K562 (cell line): Measurements from ENCODE around the gene MAP3K2. TPM values are rescaled to one million over a fixed set of nuclear protein-coding genes. Genes with fewer than 3 reads are reported as not detected.
A peak's percentile ranks its signal among the peaks of the same experiment; 100 is the strongest.
"Not testable (repeated sequence)": the region's sequence is repeated elsewhere in the genome, so short reads cannot be mapped to it uniquely, and the experiment has no call there.

Experiments used
- ATAC-seq: fragments of 200-7000 bp; cut with Tn5 transposase; 3 replicates; pipeline ENCODE4 v1.9.1; 2020; ENCODE audit warnings: moderate library complexity
- BruUV-seq: library from RNA; stranded (reverse); fragments of 400-500 nt; replicated peaks from 2 replicates; lab custom pipeline; 2021; lab: Mats Ljungman, UMichigan
- CTCF ChIA-PET: fragments of 300-600 bp; formaldehyde crosslinking; extraction: SDS; loops from one replicate; lab custom pipeline; 2021; ENCODE audit warnings: low intra/inter-chr PET ratio; lab: Yijun Ruan, JAX
- POLR2A ChIA-PET: fragments of 300-600, 350-650 bp; sonication (Branson Sonifier 250); formaldehyde crosslinking; extraction: SDS; loops from one replicate; lab custom pipeline; 2021; ENCODE audit warnings: antibody characterized with exemption, inconsistent platforms; lab: Yijun Ruan, JAX
- DNase-seq, 4 experiments: peaks; one replicate each; pipeline versions ENCODE4 v3.0.0 to v3.0.0-alpha.2; 2011 to 2018; ENCODE audit warnings: low spot score in 3 of 4, mixed read lengths in 3 of 4; ENCODE audit errors: extremely low read depth in 1 of 4
- FAIRE-seq: peaks from 2 replicates; lab custom pipeline; 2011; peaks lifted over from hg19 to GRCh38; lab: Jason Lieb, UNC
- H2AFZ ChIP-seq: 2 replicates; pipeline ENCODE4 v1.6.0; 2011; ENCODE audit warnings: low read depth, low read length, control low read depth, inconsistent platforms
- H3K27ac ChIP-seq: fragments of 200-600 bp; 3 replicates; pipeline ENCODE4 v1.8.0; 2011; ENCODE audit warnings: low read depth, mild to moderate bottlenecking, control low read depth, inconsistent platforms, low read length, moderate library complexity, mixed read lengths; ENCODE audit errors: extremely low read depth
- H3K27me3 ChIP-seq, 2 experiments: fragments of 300-600 bp in 1 of 2; 2 replicates in 1 of 2; 3 replicates in 1 of 2; pipeline versions ENCODE4 v1.6.0 to v1.8.0; 2011; ENCODE audit warnings: inconsistent platforms in 2 of 2, low read length in 2 of 2, mild to moderate bottlenecking in 1 of 2, mixed read lengths in 1 of 2, moderate library complexity in 1 of 2; ENCODE audit not compliant: control insufficient read depth in 2 of 2, insufficient read depth in 2 of 2
- H3K36me3 ChIP-seq: fragments of 300-600 bp; 3 replicates; pipeline ENCODE4 v1.8.0; 2011; ENCODE audit warnings: mild to moderate bottlenecking, low read length, inconsistent platforms; ENCODE audit not compliant: control insufficient read depth, insufficient read depth
- H3K4me1 ChIP-seq, 2 experiments: fragments of 200-600 bp in 1 of 2; replicated peaks in 1 of 2; 2 replicates in 1 of 2; 3 replicates in 1 of 2; pipeline versions ENCODE4 v1.5.1 to v1.8.0; 2011; ENCODE audit warnings: inconsistent platforms in 2 of 2, low read length in 2 of 2, mild to moderate bottlenecking in 1 of 2, mixed read lengths in 1 of 2, moderate library complexity in 1 of 2; ENCODE audit not compliant: control insufficient read depth in 2 of 2, insufficient read depth in 2 of 2
- H3K4me2 ChIP-seq: 2 replicates; pipeline ENCODE4 v1.6.1; 2011; ENCODE audit warnings: low read length, control low read depth, inconsistent platforms, mixed read lengths; ENCODE audit not compliant: insufficient read depth
- H3K4me3 ChIP-seq: fragments of 200-600 bp; sonication (generic), shearing (Covaris generic); 2 replicates; pipeline ENCODE4 v1.5.1; 2016; ENCODE audit warnings: control low read depth, inconsistent platforms
- H3K79me2 ChIP-seq: fragments of 200-600 bp; 3 replicates; pipeline ENCODE4 v1.8.0; 2011; ENCODE audit warnings: low read length, inconsistent platforms; ENCODE audit not compliant: control insufficient read depth, insufficient read depth
- H3K9ac ChIP-seq, 2 experiments: 2 replicates each; pipeline versions ENCODE4 v1.6.0 to v1.6.1; 2011; ENCODE audit warnings: low read depth in 2 of 2, low read length in 2 of 2, control low read depth in 1 of 2, inconsistent platforms in 1 of 2, mild to moderate bottlenecking in 1 of 2, mixed read lengths in 1 of 2; ENCODE audit not compliant: insufficient read depth in 1 of 2
- H3K9me1 ChIP-seq: one replicate; pipeline ENCODE4 v1.6.0; 2011; ENCODE audit warnings: inconsistent platforms, mild to moderate bottlenecking, low read length, moderate library complexity; ENCODE audit not compliant: control insufficient read depth, insufficient read depth
- H3K9me3 ChIP-seq: replicated peaks from 2 replicates; pipeline ENCODE4 v1.5.1; 2011; ENCODE audit warnings: low read depth, low read length, inconsistent platforms; ENCODE audit not compliant: control insufficient read depth, insufficient read depth
- H4K20me1 ChIP-seq: replicated peaks from 2 replicates; pipeline ENCODE4 v1.6.1; 2011; ENCODE audit warnings: low read length, inconsistent platforms, mixed read lengths; ENCODE audit not compliant: control insufficient read depth, insufficient read depth
- EZH2 ChIP-seq: IDR thresholded peaks from 2 replicates; pipeline ENCODE4 v1.6.1; 2012; ENCODE audit warnings: low read depth, mild to moderate bottlenecking, inconsistent platforms, low read length, borderline replicate concordance
- PCBP1 ChIP-seq: fragments of 200-400 bp; formaldehyde crosslinking; IDR thresholded peaks from 2 replicates; pipeline ENCODE4 v1.6.1; 2018; ENCODE audit warnings: mild to moderate bottlenecking, low read depth, low read length; ENCODE audit not compliant: poor library complexity, severe bottlenecking
- ZFP30 ChIP-seq: fragments of 250-450 bp; sonication (Bioruptor Pico); IDR thresholded peaks from 2 replicates; pipeline ENCODE4 v1.8.0; 2022; ENCODE audit warnings: moderate library complexity, mild to moderate bottlenecking, inconsistent platforms, borderline replicate concordance
- ZNF282 ChIP-seq: sonication (generic); formaldehyde crosslinking; IDR thresholded peaks from 2 replicates; pipeline ENCODE4 v1.8.1; 2023; ENCODE audit warnings: missing genetic modification reagents
- WGBS: fragments of 100-300 bp; shearing (Covaris generic); methylation state at CpG from one replicate; pipeline ENCODE4 v1.1.6; 2016; ENCODE audit warnings: low coverage, mixed read lengths; ENCODE audit not compliant: insufficient coverage; ENCODE audit errors: missing lambda C conversion rate; 5-methylcytosine and 5-hydroxymethylcytosine counted together
- in situ Hi-C: fragments of 300-500 bp; cut with MboI; formaldehyde crosslinking; loops from 4 replicates; pipeline ENCODE4 v1.15.0; 2018; ENCODE audit warnings: inconsistent platforms, mixed read lengths
- intact Hi-C: fragments of 100-400 bp; cut with micrococcal nuclease; formaldehyde crosslinking; loops from 2 replicates; pipeline ENCODE4 v1.14.2; 2022
- polyA plus RNA-seq, 8 experiments: library from polyadenylated mRNA; depleted of rRNA in 4 of 8; stranded (reverse) in 5 of 8; unstranded in 3 of 8; fragments of >200 nt; fragmentation: Nextera tagmentation in 2 of 8; fragmentation: Illumina TruSeq in 1 of 8; extraction: Ambion mirVana in 2 of 8; extraction: Trizol in 1 of 8; gene quantifications; 2 replicates each; pipeline versions ENCODE4 v1.2.1 to v1.2.3, GENCODE V29; 2011 to 2014; ENCODE audit warnings: inconsistent platforms in 1 of 8, missing spikeins in 1 of 8
- total RNA-seq, 7 experiments: library from RNA; depleted of rRNA in 6 of 7; stranded (reverse); fragments of >200 nt in 6 of 7; fragmentation: Illumina TruSeq in 2 of 7; extraction: Trizol in 2 of 7; gene quantifications; 2 replicates each; pipeline versions ENCODE4 v1.2.1 to v1.2.3, GENCODE V29; 2011 to 2021; ENCODE audit warnings: low replicate concordance in 1 of 7
- TF ChIP-seq, protein P1 (sequence below): fragments of 450-650 bp; IDR thresholded peaks from 2 replicates; pipeline ENCODE4 v1.6.1; 2016; ENCODE audit warnings: mild to moderate bottlenecking, moderate library complexity

MAP3K2 gene
- total and polyA plus RNA-seq, 9 of the 15 experiments (the other 6 are each of a cell fraction or from before 2014, with no cell fraction given), result 1.2 to 14.2 (median 5.7) TPM

DNA sequence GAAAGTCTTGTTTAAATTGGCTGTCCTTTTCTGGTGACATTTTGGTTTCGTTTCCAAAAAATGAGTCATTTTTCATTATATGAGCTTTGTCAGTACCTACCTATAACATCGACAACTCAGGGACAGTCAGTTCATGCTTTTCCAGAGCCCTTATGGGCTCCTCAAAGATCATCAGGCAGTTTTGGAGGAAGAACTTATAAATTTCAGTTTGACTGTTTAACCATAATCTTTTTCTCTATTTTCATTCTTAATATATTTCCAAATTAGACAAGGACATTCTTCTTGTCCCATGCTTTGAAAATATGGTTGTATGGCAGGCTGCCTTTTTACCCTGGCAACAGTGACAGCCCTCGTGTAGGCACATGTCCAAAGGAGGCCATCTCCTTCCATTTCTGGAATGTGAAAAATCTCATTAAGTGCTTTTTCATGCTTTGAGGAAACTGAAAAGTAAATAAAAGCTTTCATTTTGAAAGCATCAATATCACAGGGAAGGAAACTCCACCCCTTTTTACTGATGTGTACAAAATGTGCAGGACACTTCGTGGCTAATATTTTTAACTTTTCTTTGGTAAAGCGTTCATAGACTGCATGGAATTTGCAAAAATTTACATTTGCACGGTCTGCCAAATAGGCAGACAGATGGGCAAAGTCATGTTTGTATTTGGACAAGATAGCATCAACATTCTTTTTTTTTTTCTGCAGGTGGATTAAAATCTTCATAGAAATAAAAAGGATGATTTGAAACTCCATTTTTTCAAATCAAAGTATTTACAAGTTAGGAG, 23.3 kb upstream of the MAP3K2 start (continued):
- no peak for TF ChIP-seq ZFP30 (CRISPR knock-in tag)
- TF ChIP-seq PCBP1, result no peak
- TF ChIP-seq ZNF282 (CRISPR knock-in tag), result no peak
- TF ChIP-seq, protein P1, sequence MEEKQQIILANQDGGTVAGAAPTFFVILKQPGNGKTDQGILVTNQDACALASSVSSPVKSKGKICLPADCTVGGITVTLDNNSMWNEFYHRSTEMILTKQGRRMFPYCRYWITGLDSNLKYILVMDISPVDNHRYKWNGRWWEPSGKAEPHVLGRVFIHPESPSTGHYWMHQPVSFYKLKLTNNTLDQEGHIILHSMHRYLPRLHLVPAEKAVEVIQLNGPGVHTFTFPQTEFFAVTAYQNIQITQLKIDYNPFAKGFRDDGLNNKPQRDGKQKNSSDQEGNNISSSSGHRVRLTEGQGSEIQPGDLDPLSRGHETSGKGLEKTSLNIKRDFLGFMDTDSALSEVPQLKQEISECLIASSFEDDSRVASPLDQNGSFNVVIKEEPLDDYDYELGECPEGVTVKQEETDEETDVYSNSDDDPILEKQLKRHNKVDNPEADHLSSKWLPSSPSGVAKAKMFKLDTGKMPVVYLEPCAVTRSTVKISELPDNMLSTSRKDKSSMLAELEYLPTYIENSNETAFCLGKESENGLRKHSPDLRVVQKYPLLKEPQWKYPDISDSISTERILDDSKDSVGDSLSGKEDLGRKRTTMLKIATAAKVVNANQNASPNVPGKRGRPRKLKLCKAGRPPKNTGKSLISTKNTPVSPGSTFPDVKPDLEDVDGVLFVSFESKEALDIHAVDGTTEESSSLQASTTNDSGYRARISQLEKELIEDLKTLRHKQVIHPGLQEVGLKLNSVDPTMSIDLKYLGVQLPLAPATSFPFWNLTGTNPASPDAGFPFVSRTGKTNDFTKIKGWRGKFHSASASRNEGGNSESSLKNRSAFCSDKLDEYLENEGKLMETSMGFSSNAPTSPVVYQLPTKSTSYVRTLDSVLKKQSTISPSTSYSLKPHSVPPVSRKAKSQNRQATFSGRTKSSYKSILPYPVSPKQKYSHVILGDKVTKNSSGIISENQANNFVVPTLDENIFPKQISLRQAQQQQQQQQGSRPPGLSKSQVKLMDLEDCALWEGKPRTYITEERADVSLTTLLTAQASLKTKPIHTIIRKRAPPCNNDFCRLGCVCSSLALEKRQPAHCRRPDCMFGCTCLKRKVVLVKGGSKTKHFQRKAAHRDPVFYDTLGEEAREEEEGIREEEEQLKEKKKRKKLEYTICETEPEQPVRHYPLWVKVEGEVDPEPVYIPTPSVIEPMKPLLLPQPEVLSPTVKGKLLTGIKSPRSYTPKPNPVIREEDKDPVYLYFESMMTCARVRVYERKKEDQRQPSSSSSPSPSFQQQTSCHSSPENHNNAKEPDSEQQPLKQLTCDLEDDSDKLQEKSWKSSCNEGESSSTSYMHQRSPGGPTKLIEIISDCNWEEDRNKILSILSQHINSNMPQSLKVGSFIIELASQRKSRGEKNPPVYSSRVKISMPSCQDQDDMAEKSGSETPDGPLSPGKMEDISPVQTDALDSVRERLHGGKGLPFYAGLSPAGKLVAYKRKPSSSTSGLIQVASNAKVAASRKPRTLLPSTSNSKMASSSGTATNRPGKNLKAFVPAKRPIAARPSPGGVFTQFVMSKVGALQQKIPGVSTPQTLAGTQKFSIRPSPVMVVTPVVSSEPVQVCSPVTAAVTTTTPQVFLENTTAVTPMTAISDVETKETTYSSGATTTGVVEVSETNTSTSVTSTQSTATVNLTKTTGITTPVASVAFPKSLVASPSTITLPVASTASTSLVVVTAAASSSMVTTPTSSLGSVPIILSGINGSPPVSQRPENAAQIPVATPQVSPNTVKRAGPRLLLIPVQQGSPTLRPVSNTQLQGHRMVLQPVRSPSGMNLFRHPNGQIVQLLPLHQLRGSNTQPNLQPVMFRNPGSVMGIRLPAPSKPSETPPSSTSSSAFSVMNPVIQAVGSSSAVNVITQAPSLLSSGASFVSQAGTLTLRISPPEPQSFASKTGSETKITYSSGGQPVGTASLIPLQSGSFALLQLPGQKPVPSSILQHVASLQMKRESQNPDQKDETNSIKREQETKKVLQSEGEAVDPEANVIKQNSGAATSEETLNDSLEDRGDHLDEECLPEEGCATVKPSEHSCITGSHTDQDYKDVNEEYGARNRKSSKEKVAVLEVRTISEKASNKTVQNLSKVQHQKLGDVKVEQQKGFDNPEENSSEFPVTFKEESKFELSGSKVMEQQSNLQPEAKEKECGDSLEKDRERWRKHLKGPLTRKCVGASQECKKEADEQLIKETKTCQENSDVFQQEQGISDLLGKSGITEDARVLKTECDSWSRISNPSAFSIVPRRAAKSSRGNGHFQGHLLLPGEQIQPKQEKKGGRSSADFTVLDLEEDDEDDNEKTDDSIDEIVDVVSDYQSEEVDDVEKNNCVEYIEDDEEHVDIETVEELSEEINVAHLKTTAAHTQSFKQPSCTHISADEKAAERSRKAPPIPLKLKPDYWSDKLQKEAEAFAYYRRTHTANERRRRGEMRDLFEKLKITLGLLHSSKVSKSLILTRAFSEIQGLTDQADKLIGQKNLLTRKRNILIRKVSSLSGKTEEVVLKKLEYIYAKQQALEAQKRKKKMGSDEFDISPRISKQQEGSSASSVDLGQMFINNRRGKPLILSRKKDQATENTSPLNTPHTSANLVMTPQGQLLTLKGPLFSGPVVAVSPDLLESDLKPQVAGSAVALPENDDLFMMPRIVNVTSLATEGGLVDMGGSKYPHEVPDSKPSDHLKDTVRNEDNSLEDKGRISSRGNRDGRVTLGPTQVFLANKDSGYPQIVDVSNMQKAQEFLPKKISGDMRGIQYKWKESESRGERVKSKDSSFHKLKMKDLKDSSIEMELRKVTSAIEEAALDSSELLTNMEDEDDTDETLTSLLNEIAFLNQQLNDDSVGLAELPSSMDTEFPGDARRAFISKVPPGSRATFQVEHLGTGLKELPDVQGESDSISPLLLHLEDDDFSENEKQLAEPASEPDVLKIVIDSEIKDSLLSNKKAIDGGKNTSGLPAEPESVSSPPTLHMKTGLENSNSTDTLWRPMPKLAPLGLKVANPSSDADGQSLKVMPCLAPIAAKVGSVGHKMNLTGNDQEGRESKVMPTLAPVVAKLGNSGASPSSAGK, result peak; percentile 33; the same call in 1 of the 2 replicates
- no peak for TF ChIP-seq EZH2
- TF ChIP-seq, all 486 proteins: peak for 3

DNA sequence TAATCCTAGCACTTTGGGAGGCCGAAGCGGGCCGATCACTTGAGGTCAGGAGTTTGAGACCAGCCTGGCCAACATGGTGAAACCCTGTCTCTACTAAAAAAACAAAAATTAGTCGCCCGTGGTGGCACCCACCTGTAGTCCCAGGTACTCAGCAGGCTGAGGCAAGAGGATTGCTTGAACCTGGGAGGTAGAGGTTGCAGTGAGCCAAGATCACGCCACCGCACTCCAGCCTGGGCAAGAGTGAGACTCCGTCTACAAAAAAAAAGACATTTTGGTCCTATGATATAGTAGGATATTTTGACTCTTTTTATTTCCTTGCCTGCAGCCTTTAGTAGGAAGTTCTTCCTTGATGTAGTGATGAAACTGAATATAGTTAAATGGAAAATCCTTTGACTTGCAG, 21.9 kb upstream of the MAP3K2 start:
- not testable (repeated sequence) for FAIRE-seq

More for the DNA sequence above, 21.9 kb upstream of the MAP3K2 start:
- H3K9me1 ChIP-seq, ATAC-seq, H3K9me3 ChIP-seq, CTCF ChIA-PET, H3K27me3 ChIP-seq, H3K27ac ChIP-seq, in situ Hi-C loops, H3K36me3 ChIP-seq, DNase-seq, H3K4me3 ChIP-seq, BruUV-seq, intact Hi-C loops, H3K4me2 ChIP-seq, H3K79me2 ChIP-seq, H3K9ac ChIP-seq, H4K20me1 ChIP-seq: not testable (repeated sequence)
- WGBS, result 93% methylated on average over 8 of the region's 8 CpGs
- peak overlapping the region; percentile 29; the same call in 1 of the 2 replicates for H2AFZ ChIP-seq
- peaks cover 18 to 22% of the 10 kb centered on the region in 2 experiments for H3K4me1 ChIP-seq
- POLR2A ChIA-PET, result interaction anchor here (0.6 to 0.8 kb wide), 2 partner anchors 88 to 189 kb away, joined by 3 to 5 read pairs; no protein-coding TSS in a partner anchor
